GM18861 (cell line): Measurements from ENCODE around the gene DAP.

Source experiments
- ATAC-seq: cut with Tn5 transposase; IDR thresholded peaks from one replicate; pipeline ENCODE4 v1.9.1; 2021; ENCODE audit not compliant: unreplicated experiment

The DAP gene

GRCh38 chr5:10712574-10713366 lies 48.3 kb downstream of the DAP start:
- ATAC-seq: peak; percentile 82

DNA sequence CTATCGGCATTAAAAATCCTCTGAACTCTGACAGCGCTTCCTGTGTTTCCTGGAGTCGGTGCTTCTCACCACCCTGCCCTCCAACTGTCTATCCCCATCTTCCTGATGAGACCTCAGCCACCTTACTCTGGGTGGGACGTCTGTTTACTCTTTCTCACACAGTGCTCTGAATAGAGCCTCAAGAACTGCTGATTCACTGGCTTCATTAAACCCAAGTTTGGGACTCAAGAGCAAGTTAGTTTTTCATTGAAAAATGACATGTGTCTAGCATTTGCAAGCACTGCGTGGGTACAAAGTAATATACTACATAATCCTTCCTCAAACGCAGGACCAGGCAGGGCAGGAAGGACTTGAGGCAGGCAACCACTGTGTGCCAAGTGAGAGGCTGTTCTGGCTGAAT lies 49.5 kb downstream of the DAP start:
- ATAC-seq: no peak

GRCh38 chr5:10710513-10711128 lies 50.4 kb downstream of the DAP start:
- no peak for ATAC-seq

DNA sequence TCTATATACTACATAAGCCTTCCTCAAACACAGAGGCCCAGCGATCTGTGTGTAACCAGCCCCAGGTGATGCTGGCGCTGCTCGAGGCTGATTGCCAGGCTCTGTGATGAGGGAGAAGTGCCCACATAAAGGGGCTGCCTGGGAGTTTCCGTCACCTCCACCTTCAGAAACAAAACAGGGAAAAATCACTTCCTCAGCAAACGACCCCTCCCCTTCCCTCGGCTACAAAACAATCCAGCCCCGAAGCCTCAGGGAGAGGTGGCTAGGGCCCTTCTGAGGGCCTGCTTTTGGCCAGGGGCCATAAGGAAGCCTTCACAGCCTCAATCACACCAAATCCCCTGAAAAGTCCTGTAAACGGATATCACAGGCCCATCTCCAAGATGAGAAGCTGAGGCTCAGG lies 51.1 kb downstream of the DAP start:
- no peak for ATAC-seq

DNA sequence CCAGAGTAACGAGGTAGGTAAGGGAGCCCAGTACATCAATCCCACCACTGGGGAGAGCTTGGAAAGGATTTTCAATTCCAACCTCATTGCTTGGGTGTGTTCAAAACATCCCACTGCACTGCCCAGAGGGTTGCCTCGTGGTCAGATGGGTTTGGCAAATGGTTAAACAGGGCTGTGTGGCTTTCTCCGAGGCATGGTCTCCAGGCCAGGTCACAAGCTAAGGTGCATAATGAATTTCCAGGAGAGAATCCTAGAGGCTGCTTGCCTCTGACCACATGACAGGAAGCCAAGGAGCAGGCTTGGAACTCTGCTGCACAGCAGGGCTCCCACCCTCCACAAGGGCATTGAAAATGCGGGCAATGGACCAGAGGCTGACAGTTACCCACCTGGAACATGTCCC lies 51.6 kb downstream of the DAP start:
- no peak for ATAC-seq

- ATAC-seq: no peak
These were observed 52.7 kb downstream of the DAP start for GRCh38 chr5:10708189-10708944.

- no peak for ATAC-seq
These were observed 53.6 kb downstream of the DAP start for GRCh38 chr5:10707198-10708142.

- ATAC-seq: no peak
These were observed 54.7 kb downstream of the DAP start for GRCh38 chr5:10706326-10706725.

GRCh38 chr5:10705747-10706146 lies 55.3 kb downstream of the DAP start:
- ATAC-seq: no peak

GRCh38 chr5:10704949-10705621 lies 55.9 kb downstream of the DAP start:
- ATAC-seq: no peak

GRCh38 chr5:10703676-10704075 lies 57.4 kb downstream of the DAP start:
- no peak for ATAC-seq

GRCh38 chr5:10702911-10703491 lies 58.0 kb downstream of the DAP start:
- ATAC-seq: no peak

DNA sequence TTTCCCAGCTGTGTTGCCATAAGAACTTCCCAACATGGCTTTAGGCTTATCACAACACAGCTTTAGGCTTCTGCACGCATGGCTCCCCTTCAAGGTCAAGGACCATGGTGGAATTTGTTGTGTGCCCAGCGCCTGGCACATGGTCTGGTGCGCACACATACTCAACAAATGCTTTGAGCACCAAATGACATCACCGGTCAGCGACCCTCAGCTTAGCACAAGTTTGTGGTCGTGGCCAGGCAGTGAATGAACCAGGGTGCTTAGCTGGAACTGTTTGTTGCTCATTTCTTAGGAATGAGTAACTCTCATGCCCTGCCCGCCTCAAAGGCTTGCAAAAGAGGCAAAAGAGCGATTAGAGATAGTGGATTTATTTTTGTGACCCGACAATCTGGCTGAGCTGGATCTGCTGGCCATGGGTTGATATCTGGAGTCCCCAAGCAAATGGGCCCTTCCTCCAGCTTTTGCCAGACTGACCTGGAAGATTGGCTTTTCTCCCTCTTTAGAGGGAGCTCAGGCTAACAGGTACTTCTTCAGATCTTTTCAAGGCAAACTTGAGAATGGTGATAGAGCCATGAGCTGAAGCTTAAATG lies 58.9 kb downstream of the DAP start:
- no peak for ATAC-seq

DNA sequence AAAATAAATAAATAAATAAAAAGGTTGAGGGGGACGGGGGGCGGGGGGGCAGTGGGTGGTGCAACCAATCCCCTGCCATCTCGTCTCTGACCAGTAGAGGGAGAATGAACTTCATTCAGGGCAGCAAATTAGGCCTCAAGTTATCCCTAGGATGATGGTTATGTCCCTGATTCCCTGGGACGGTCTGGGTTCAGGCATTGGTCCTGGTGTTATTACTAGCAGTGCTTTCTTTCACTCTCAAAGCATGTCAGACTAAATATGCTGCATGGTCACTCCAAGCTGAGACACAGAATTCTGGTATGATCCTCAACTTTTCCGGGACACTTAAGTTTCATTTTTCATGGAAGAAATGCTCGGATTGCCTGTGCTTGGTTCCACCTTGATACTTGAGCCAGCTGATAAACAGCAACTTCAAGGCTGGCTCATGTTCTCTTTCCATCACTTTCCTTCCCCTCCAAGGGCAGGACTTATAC lies 59.4 kb downstream of the DAP start:
- ATAC-seq: no peak

GRCh38 chr5:10700516-10700915 lies 60.5 kb downstream of the DAP start:
- no peak for ATAC-seq

DNA sequence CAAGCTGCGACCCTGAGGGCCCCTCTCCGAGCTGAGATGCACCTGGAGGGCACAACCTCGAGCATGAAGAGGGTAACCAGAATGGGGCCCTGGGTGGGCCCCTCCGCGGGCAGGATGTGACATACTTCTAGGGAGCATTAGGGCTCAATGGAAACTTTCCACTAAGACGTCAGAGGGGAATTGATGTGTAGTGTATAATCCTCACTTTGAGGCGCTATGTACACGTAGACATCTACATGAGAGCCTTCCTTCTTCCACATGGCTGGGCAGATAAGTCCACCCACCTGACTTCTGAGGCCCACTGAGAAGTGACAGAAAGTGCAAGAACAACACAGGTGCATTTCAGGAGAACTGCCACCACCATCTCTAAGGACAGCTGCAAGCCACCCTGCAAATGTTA lies 61.0 kb downstream of the DAP start:
- ATAC-seq: peak; percentile 59

GRCh38 chr5:10699281-10699874 lies 61.7 kb downstream of the DAP start:
- peak; percentile 48 for ATAC-seq

DNA sequence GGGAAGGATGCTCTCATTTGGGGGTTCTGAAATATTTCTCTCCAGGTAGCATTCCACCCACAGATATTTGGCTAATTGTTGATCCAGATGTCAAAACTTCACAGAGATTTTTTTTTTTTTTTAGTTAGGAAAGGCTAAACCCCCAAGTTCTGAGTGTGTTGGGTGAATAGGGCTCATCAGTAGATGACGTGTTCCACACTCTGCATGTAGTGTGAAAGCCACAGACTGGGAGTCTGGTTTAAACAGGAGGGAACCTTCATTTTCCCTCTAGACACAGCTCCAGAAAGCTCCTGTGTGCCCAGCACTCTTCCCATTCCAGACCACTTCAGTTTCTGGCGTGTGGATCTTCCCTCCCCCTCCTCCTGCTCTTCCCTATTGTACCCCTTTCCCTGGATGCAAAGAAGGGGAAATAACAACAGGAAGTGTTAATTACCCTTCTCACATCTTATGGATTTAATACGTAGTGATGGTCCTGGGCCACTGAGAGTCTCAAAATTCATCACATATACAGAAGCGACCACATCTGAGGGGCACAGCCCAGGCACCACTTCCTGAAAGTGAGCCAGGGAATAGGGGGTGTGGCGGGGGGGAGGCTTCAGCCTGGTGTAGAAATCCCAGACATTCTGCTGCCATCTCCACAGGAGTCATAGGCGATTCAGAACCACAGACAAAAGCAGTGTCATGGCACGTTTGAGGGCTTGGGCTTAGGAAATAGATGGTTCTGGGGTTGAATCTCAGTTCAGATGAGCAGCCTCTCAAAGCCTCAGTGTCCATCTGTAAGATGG lies 65.1 kb downstream of the DAP start:
- no peak for ATAC-seq
